Measurements from ENCODE around the gene KHDC4.
A peak's percentile ranks its signal among the peaks of the same experiment; 100 is the strongest.

The KHDC4 gene

DNA sequence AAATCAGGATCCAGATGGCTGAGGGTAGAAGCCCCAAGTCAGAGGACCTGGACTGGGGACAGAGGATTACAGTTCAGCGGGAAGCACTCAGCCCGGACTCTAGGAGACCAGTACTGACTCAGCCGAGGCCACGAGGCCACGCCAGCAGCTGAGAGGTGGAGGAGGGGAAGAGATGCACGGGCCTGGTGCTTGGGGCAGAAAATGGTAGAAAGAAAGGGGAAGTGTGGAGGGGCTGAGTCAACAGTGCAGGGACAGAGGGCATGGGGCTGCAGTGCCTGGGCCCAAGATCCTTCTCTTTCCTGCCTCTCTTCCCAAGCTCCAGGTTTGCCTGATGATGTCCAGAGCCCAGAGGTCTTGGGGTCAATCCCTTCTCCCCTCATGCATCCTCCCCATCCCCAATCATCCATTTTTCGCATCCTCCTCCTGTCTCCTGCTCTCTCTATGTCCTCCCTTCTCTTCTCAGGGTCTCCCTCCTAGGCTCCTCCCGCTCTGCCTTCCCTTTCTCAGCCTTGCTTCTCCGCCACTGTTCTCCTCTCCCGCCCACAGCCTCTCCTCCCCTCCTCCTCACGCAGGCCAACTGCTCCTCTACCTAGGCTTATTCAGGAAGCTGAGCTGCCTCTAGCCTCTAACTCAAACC is 36.4 kb upstream of the KHDC4 start:
- peak; percentile 88 for ATAC-seq
- TF ChIP-seq, protein P1, sequence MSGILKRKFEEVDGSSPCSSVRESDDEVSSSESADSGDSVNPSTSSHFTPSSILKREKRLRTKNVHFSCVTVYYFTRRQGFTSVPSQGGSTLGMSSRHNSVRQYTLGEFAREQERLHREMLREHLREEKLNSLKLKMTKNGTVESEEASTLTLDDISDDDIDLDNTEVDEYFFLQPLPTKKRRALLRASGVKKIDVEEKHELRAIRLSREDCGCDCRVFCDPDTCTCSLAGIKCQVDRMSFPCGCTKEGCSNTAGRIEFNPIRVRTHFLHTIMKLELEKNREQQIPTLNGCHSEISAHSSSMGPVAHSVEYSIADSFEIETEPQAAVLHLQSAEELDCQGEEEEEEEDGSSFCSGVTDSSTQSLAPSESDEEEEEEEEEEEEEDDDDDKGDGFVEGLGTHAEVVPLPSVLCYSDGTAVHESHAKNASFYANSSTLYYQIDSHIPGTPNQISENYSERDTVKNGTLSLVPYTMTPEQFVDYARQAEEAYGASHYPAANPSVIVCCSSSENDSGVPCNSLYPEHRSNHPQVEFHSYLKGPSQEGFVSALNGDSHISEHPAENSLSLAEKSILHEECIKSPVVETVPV (CRISPR knock-in tag; IDR thresholded peaks at IDR 0.05) = no peak
- TF ChIP-seq, protein P2, sequence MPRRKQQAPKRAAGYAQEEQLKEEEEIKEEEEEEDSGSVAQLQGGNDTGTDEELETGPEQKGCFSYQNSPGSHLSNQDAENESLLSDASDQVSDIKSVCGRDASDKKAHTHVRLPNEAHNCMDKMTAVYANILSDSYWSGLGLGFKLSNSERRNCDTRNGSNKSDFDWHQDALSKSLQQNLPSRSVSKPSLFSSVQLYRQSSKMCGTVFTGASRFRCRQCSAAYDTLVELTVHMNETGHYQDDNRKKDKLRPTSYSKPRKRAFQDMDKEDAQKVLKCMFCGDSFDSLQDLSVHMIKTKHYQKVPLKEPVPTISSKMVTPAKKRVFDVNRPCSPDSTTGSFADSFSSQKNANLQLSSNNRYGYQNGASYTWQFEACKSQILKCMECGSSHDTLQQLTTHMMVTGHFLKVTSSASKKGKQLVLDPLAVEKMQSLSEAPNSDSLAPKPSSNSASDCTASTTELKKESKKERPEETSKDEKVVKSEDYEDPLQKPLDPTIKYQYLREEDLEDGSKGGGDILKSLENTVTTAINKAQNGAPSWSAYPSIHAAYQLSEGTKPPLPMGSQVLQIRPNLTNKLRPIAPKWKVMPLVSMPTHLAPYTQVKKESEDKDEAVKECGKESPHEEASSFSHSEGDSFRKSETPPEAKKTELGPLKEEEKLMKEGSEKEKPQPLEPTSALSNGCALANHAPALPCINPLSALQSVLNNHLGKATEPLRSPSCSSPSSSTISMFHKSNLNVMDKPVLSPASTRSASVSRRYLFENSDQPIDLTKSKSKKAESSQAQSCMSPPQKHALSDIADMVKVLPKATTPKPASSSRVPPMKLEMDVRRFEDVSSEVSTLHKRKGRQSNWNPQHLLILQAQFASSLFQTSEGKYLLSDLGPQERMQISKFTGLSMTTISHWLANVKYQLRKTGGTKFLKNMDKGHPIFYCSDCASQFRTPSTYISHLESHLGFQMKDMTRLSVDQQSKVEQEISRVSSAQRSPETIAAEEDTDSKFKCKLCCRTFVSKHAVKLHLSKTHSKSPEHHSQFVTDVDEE (CRISPR knock-in tag; IDR thresholded peaks at IDR 0.05) = no peak
- no peak for TF ChIP-seq ESRRG (CRISPR knock-in tag; IDR thresholded peaks at IDR 0.05)
- no peak for TF ChIP-seq ZFP30 (CRISPR knock-in tag; IDR thresholded peaks at IDR 0.05)
- no peak for TF ChIP-seq ISL1 (CRISPR knock-in tag; IDR thresholded peaks at IDR 0.05)
- TF ChIP-seq ZNF8 (CRISPR knock-in tag; IDR thresholded peaks at IDR 0.05) = no peak
- TF ChIP-seq ZFP3 (CRISPR knock-in tag; IDR thresholded peaks at IDR 0.05) = no peak
- TF ChIP-seq, protein P3, sequence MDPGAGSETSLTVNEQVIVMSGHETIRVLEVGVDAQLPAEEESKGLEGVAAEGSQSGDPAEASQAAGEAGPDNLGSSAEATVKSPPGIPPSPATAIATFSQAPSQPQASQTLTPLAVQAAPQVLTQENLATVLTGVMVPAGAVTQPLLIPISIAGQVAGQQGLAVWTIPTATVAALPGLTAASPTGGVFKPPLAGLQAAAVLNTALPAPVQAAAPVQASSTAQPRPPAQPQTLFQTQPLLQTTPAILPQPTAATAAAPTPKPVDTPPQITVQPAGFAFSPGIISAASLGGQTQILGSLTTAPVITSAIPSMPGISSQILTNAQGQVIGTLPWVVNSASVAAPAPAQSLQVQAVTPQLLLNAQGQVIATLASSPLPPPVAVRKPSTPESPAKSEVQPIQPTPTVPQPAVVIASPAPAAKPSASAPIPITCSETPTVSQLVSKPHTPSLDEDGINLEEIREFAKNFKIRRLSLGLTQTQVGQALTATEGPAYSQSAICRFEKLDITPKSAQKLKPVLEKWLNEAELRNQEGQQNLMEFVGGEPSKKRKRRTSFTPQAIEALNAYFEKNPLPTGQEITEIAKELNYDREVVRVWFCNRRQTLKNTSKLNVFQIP (CRISPR knock-in tag; IDR thresholded peaks at IDR 0.05; ENCODE audit: borderline replicate concordance, low read depth) = no peak
- TF ChIP-seq TOX (CRISPR knock-in tag; IDR thresholded peaks at IDR 0.05; ENCODE audit: borderline replicate concordance) = no peak
- TF ChIP-seq BACH2 (CRISPR knock-in tag; IDR thresholded peaks at IDR 0.05; ENCODE audit: borderline replicate concordance) = no peak
- TF ChIP-seq SNAI2 (CRISPR knock-in tag; IDR thresholded peaks at IDR 0.05) = no peak

DNA sequence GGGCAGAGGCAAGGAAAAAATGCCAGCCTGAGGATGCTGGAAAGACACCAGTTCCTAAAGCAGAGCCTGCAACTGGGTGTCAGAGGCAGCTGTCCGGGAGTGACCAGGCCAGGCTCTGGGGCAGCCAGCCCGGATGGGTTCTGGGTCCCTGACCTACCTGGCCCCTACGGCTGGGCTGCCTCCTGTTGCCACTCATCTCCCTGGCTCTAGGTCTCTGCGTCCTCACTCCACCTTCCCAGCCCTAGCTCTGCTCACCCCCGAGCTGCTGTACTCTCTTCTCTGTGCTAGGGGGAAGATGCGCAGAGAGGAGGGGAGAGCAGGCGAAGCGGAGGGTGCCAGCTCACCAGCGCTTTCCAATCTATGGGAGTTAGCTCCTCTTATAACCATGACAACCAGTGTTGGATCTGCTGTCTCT is 35.2 kb upstream of the KHDC4 start:
- ATAC-seq = no peak
- no peak for TF ChIP-seq CSDC2 (CRISPR knock-in tag; IDR thresholded peaks at IDR 0.05)
- TF ChIP-seq ZNF70 (CRISPR knock-in tag; IDR thresholded peaks at IDR 0.05) = no peak
- no peak for TF ChIP-seq ZFP3 (CRISPR knock-in tag; IDR thresholded peaks at IDR 0.05)

DNA sequence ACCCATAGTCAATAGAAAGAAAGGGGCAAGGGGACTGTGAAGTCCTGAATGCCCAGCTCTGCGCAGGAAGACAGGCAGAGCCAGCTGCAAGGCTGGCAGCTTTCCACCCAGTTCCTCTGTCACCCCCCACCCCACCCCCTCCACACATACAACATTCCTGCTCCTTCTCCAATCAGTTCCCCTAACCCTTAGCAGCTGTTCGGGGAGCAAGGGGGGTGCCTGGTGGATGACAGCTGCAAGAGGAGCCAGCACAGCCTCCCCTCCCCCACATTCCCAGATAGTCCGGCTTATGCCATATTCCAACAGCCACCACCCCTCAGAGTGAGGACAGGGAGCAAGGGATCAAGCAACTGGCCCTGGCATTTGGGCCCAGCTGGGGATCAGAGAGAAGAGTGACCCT is 34.5 kb upstream of the KHDC4 start:
- ATAC-seq = no peak
- no peak for TF ChIP-seq ZFP3 (CRISPR knock-in tag; IDR thresholded peaks at IDR 0.05)
- TF ChIP-seq ZNF565 (CRISPR knock-in tag; conservative IDR thresholded peaks at IDR 0.05; ENCODE audit: low read depth) = no peak
- TF ChIP-seq, protein P2 (CRISPR knock-in tag; IDR thresholded peaks at IDR 0.05) = no peak
- TF ChIP-seq ZC3H10 (CRISPR knock-in tag; IDR thresholded peaks at IDR 0.05) = no peak
- TF ChIP-seq CSDC2 (CRISPR knock-in tag; IDR thresholded peaks at IDR 0.05) = no peak
- TF ChIP-seq ESRRG (CRISPR knock-in tag; IDR thresholded peaks at IDR 0.05) = no peak
- TF ChIP-seq ZNF70 (CRISPR knock-in tag; IDR thresholded peaks at IDR 0.05) = no peak
- TF ChIP-seq ZNF8 (CRISPR knock-in tag; IDR thresholded peaks at IDR 0.05) = no peak
- TF ChIP-seq ZFP30 (CRISPR knock-in tag; IDR thresholded peaks at IDR 0.05) = no peak
- TF ChIP-seq ARNTL (CRISPR knock-in tag; IDR thresholded peaks at IDR 0.05; ENCODE audit: borderline replicate concordance, low read depth) = no peak
- TF ChIP-seq, protein P4, sequence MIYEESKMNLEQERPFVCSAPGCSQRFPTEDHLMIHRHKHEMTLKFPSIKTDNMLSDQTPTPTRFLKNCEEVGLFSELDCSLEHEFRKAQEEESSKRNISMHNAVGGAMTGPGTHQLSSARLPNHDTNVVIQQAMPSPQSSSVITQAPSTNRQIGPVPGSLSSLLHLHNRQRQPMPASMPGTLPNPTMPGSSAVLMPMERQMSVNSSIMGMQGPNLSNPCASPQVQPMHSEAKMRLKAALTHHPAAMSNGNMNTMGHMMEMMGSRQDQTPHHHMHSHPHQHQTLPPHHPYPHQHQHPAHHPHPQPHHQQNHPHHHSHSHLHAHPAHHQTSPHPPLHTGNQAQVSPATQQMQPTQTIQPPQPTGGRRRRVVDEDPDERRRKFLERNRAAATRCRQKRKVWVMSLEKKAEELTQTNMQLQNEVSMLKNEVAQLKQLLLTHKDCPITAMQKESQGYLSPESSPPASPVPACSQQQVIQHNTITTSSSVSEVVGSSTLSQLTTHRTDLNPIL (CRISPR knock-in tag; IDR thresholded peaks at IDR 0.05; ENCODE audit: low read depth) = no peak
- no peak for TF ChIP-seq PPARA (CRISPR knock-in tag; IDR thresholded peaks at IDR 0.05; ENCODE audit: borderline replicate concordance)
- TF ChIP-seq BACH2 (CRISPR knock-in tag; IDR thresholded peaks at IDR 0.05; ENCODE audit: borderline replicate concordance) = no peak
- TF ChIP-seq ISL1 (CRISPR knock-in tag; IDR thresholded peaks at IDR 0.05) = no peak
- TF ChIP-seq, protein P3 (CRISPR knock-in tag; IDR thresholded peaks at IDR 0.05; ENCODE audit: borderline replicate concordance, low read depth) = no peak
- TF ChIP-seq OSR1 (CRISPR knock-in tag; IDR thresholded peaks at IDR 0.05) = no peak
- TF ChIP-seq TOX (CRISPR knock-in tag; IDR thresholded peaks at IDR 0.05; ENCODE audit: borderline replicate concordance) = no peak

Measured in SK-N-SH treated with all-trans-retinoic acid at 6 μM for 48 hours (cell line).